OCI-LY7 (cell line): ENCODE data around the gene GAB4.

ENCODE experiments used
- CTCF ChIP-seq: fragments of 200-600 bp; sonication (generic); conservative IDR thresholded peaks from 2 replicates; pipeline ENCODE4 v1.5.1; 2014; ENCODE audit warnings: mild to moderate bottlenecking, antibody characterized with exemption, low read length, moderate library complexity, mixed read lengths
- EZH2phosphoT487 ChIP-seq: fragments of 200-600 bp; sonication (generic); IDR thresholded peaks from 2 replicates; pipeline ENCODE4 v1.6.1; 2018; ENCODE audit warnings: low read depth, borderline replicate concordance, mild to moderate bottlenecking, mixed run types, antibody characterized with exemption, low read length, moderate library complexity, mixed read lengths

GRCh38 chr22:16989915-16990314 lies 18.1 kb downstream of the GAB4 start:
- TF ChIP-seq CTCF (no peak), EZH2phosphoT487 (no peak)
